A549 (cell line): ENCODE measurements around the gene SETD4. TPM values are rescaled to one million over a fixed set of nuclear protein-coding genes. Genes with fewer than 3 reads are reported as not detected.

Experiments
- ATAC-seq, 2 experiments: fragments of 200-7000 bp in 1 of 2; fragments of >200 bp in 1 of 2; cut with Nextera tagmentation in 1 of 2; cut with Tn5 transposase in 1 of 2; 3 replicates each; pipeline versions ENCODE4 v1.8.0 to v1.9.1; 2018 to 2020; ENCODE audit warnings: mild to moderate bottlenecking in 1 of 2, moderate library complexity in 1 of 2
- CTCF ChIA-PET: fragments of 300-600 bp; sonication (Branson Sonifier 250); formaldehyde crosslinking; extraction: SDS; loops from one replicate; lab custom pipeline; 2021; ENCODE audit warnings: antibody characterized with exemption, inconsistent platforms; lab: Yijun Ruan, JAX
- POLR2A ChIA-PET: fragments of 350-600 bp; formaldehyde crosslinking; extraction: SDS; loops from one replicate; lab custom pipeline; 2021; ENCODE audit warnings: antibody characterized with exemption, inconsistent platforms; lab: Yijun Ruan, JAX
- DNase-seq, 2 experiments: peaks; one replicate each; pipeline versions ENCODE4 v3.0.0 to v3.0.0-alpha.2; 2011 to 2016; ENCODE audit warnings: low read depth in 1 of 2, low spot score in 1 of 2
- FAIRE-seq: peaks from 2 replicates; lab custom pipeline; 2011; peaks lifted over from hg19 to GRCh38; lab: Jason Lieb, UNC
- H3K27ac ChIP-seq, 2 experiments: fragments of >200 bp; sonication (Bioruptor Twin); formaldehyde crosslinking; 3 replicates each; pipeline ENCODE4 v1.5.1; 2016 to 2017
- H3K4me1 ChIP-seq: fragments of >200 bp; sonication (Bioruptor Twin); formaldehyde crosslinking; 3 replicates; pipeline ENCODE4 v1.6.1; 2016
- H3K4me2 ChIP-seq: fragments of >200 bp; sonication (Bioruptor Twin); formaldehyde crosslinking; 3 replicates; pipeline ENCODE4 v1.6.1; 2016
- H3K4me3 ChIP-seq: fragments of >200 bp; sonication (Bioruptor Twin); formaldehyde crosslinking; 3 replicates; pipeline ENCODE4 v1.5.1; 2016
- H3K9me3 ChIP-seq: fragments of >200 bp; sonication (Bioruptor Twin); formaldehyde crosslinking; 3 replicates; pipeline ENCODE4 v1.6.1; 2016
- BHLHE40 ChIP-seq: IDR thresholded peaks from 2 replicates; pipeline ENCODE4 v1.6.1; 2012; ENCODE audit warnings: low read depth, low read length, inconsistent platforms
- CEBPB ChIP-seq, 2 experiments: fragments of >200 bp in 1 of 2; sonication (Bioruptor Twin) in 1 of 2; formaldehyde crosslinking in 1 of 2; IDR thresholded peaks; 2 replicates each; pipeline ENCODE4 v1.6.1; 2012 to 2016
- EHF ChIP-seq: fragments of 250-450 bp; sonication (Bioruptor Pico); IDR thresholded peaks from 2 replicates; pipeline ENCODE4 v1.5.0; 2020; ENCODE audit warnings: mild to moderate bottlenecking
- HEYL ChIP-seq: fragments of 250-450 bp; sonication (Bioruptor Pico); IDR thresholded peaks from 2 replicates; pipeline ENCODE4 v1.8.0; 2021; ENCODE audit warnings: mild to moderate bottlenecking, moderate library complexity
- KDM1A ChIP-seq: fragments of 200-600 bp; sonication (generic); IDR thresholded peaks from 2 replicates; pipeline ENCODE4 v1.6.1; 2016; ENCODE audit warnings: low read depth, mild to moderate bottlenecking
- PHF8 ChIP-seq: fragments of 200-600 bp; sonication (generic); IDR thresholded peaks from 2 replicates; pipeline ENCODE4 v1.6.1; 2016; ENCODE audit warnings: low read depth, mild to moderate bottlenecking, antibody characterized with exemption, moderate library complexity, borderline replicate concordance
- POLR2A ChIP-seq: IDR thresholded peaks from 2 replicates; pipeline ENCODE4 v1.6.1; 2012; ENCODE audit warnings: mild to moderate bottlenecking, low read length
- RARB ChIP-seq: fragments of 250-450 bp; sonication (Bioruptor Pico); IDR thresholded peaks from 2 replicates; pipeline ENCODE4 v1.8.0; 2021; ENCODE audit warnings: mild to moderate bottlenecking, moderate library complexity
- ZC3H11A ChIP-seq: fragments of 450-650 bp; IDR thresholded peaks from 2 replicates; pipeline ENCODE4 v1.6.1; 2014; ENCODE audit warnings: antibody characterized with exemption, mild to moderate bottlenecking
- WGBS: methylation state at CpG from one replicate; pipeline ENCODE4 v1.1.6; 2017; ENCODE audit errors: missing lambda C conversion rate; 5-methylcytosine and 5-hydroxymethylcytosine counted together
- polyA plus RNA-seq, 4 experiments: library from polyadenylated mRNA; depleted of rRNA in 3 of 4; stranded (reverse); fragments of >200 nt; fragmentation: RNase III in 1 of 4; extraction: RNeasy Plus Mini Kit Qiagen cat#74134 plus additional on column Dnase treatment in 1 of 4; gene quantifications; 2 replicates in 3 of 4; 3 replicates in 1 of 4; pipeline ENCODE4 v1.2.3, GENCODE V29; 2011 to 2017
- TF ChIP-seq, protein P1 (sequence below): fragments of 450-650 bp; IDR thresholded peaks from 2 replicates; pipeline ENCODE4 v1.6.1; 2014; ENCODE audit warnings: antibody characterized with exemption
- TF ChIP-seq, protein P2 (sequence below): fragments of 200-600 bp; sonication (generic); IDR thresholded peaks from 2 replicates; pipeline ENCODE4 v1.6.1; 2016; ENCODE audit warnings: antibody characterized with exemption, mild to moderate bottlenecking, moderate library complexity
- TF ChIP-seq, protein P3 (sequence below): fragments of >200 bp; sonication (Bioruptor Twin); formaldehyde crosslinking; IDR thresholded peaks from 3 replicates; pipeline ENCODE4 v1.6.1; 2016
- TF ChIP-seq, protein P4 (sequence below): fragments of 250-450 bp; sonication (Bioruptor Pico); IDR thresholded peaks from 2 replicates; pipeline ENCODE4 v1.5.0; 2021; ENCODE audit warnings: mild to moderate bottlenecking, moderate library complexity, borderline replicate concordance
- TF ChIP-seq, protein P5 (sequence below): fragments of 150-350 bp; IDR thresholded peaks from 2 replicates; pipeline ENCODE4 v1.6.1; 2014; ENCODE audit warnings: low read depth, mild to moderate bottlenecking, low read length

Gene SETD4
- polyA plus RNA-seq, 2 of the 4 experiments (the other 2 are of a cell fraction) = 10.3 to 17.1 TPM

DNA sequence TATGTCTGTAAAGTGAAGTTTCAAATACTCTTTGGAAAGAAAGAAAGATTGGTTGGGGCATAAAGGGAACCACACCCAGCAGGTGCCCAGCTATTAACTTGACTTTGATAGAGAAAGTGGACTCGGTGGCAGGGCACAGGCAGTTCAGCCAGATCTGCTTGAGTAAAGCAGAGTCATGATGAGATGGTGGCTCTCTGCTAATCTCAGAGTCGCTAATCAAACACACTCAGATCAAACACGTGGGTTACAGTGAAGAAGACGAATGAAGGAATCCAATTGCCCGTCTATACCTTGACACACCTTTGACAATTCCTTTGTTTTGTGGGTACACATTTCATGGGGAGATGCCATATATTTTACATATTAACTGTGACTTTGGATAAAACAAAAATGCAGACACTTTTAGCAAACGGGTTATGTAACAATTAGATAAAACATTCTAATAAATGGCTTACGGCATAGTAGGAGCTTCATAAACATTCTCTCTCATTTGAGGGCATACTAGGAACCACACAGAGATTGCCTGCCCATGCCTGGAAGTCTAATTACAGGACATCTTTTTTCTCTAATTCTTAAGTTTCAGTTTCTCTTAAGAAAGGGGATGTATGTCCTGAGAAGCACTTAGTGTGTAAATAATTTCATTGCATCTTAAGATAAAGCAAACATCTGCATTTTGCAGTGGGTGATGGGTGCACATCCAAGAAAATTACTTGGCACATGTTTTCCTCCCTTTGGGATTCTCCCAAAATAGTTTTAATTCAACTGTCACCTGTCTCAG lies 16.7 kb upstream of the SETD4 start:
- Histone ChIP-seq H3K4me2 (0 out of 3 replicates have a peak overlapping the region, but pooled peaks have one; percentile 7), H3K9me3 (no peaks in the 10 kb centered on the region), H3K27ac (no peak overlapping the region), H3K4me3 (no peak overlapping the region), H3K4me1 (peaks cover 22% of the 10 kb centered on the region; the same call in 2 of the 3 replicates)
- WGBS = 52% methylated on average over 7 of the region's 7 CpGs
- peak in 1 of 2 experiments; percentile 43; a peak in 2 of 6 replicates for ATAC-seq
- CTCF ChIA-PET = interaction anchor here (0.7 to 1.6 kb wide), 4 partner anchors 8 to 128 kb away, joined by 3 to 6 read pairs (median 4); no protein-coding TSS in a partner anchor
- peak in 1 of 2 experiments; percentile 41 for DNase-seq
- no peak for FAIRE-seq
- POLR2A ChIA-PET = interaction anchor here (1.2 kb wide), 1 partner anchor 8 kb away, joined by 4 read pairs; no protein-coding TSS in a partner anchor
- TF ChIP-seq, protein P1, sequence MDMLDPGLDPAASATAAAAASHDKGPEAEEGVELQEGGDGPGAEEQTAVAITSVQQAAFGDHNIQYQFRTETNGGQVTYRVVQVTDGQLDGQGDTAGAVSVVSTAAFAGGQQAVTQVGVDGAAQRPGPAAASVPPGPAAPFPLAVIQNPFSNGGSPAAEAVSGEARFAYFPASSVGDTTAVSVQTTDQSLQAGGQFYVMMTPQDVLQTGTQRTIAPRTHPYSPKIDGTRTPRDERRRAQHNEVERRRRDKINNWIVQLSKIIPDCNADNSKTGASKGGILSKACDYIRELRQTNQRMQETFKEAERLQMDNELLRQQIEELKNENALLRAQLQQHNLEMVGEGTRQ = no peak

DNA sequence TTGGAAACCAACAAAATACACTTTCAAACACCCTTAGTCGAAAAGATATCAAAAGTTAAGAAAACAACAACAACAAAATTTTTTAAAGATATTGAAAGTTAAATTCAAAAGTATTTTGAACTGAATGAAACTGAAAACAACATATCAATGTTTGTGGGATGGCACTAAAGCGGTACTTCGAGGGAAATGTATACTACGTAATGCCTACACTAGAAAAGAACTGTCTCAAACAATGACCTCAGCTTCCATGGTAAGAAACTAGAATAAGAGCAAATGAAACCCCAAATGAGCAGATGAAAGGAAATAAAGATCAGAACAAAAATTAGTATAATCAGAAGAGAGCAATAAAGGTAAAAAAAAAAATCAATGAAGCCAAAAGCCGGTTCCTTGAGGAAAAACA lies 15.6 kb upstream of the SETD4 start:
- Histone ChIP-seq H3K27ac (no peak overlapping the region), H3K4me2 (no peak overlapping the region), H3K9me3 (no peaks in the 10 kb centered on the region), H3K4me3 (no peak overlapping the region), H3K4me1 (peaks cover 33% of the 10 kb centered on the region)
- ChIA-PET POLR2A (no interaction called here), CTCF (interaction anchor here (0.7 kb wide), 1 partner anchor 9 kb away, joined by 3 read pairs; no protein-coding TSS in a partner anchor)
- no peak for FAIRE-seq
- WGBS = 83% methylated on average over 5 of the region's 5 CpGs
- ATAC-seq = no peak
- DNase-seq = no peak
- TF ChIP-seq, protein P2, sequence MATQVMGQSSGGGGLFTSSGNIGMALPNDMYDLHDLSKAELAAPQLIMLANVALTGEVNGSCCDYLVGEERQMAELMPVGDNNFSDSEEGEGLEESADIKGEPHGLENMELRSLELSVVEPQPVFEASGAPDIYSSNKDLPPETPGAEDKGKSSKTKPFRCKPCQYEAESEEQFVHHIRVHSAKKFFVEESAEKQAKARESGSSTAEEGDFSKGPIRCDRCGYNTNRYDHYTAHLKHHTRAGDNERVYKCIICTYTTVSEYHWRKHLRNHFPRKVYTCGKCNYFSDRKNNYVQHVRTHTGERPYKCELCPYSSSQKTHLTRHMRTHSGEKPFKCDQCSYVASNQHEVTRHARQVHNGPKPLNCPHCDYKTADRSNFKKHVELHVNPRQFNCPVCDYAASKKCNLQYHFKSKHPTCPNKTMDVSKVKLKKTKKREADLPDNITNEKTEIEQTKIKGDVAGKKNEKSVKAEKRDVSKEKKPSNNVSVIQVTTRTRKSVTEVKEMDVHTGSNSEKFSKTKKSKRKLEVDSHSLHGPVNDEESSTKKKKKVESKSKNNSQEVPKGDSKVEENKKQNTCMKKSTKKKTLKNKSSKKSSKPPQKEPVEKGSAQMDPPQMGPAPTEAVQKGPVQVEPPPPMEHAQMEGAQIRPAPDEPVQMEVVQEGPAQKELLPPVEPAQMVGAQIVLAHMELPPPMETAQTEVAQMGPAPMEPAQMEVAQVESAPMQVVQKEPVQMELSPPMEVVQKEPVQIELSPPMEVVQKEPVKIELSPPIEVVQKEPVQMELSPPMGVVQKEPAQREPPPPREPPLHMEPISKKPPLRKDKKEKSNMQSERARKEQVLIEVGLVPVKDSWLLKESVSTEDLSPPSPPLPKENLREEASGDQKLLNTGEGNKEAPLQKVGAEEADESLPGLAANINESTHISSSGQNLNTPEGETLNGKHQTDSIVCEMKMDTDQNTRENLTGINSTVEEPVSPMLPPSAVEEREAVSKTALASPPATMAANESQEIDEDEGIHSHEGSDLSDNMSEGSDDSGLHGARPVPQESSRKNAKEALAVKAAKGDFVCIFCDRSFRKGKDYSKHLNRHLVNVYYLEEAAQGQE = no peak
- TF ChIP-seq RARB (CRISPR knock-in tag) (no peak), HEYL (no peak), KDM1A (no peak), CEBPB (IDR thresholded peaks at IDR 0.05) (no peak), PHF8 (no peak), BHLHE40 (no peak), EHF (CRISPR knock-in tag) (no peak), POLR2A (no peak), ZC3H11A (no peak)
- TF ChIP-seq, protein P3, sequence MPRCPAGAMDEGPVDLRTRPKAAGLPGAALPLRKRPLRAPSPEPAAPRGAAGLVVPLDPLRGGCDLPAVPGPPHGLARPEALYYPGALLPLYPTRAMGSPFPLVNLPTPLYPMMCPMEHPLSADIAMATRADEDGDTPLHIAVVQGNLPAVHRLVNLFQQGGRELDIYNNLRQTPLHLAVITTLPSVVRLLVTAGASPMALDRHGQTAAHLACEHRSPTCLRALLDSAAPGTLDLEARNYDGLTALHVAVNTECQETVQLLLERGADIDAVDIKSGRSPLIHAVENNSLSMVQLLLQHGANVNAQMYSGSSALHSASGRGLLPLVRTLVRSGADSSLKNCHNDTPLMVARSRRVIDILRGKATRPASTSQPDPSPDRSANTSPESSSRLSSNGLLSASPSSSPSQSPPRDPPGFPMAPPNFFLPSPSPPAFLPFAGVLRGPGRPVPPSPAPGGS = no peak
- TF ChIP-seq, protein P4, sequence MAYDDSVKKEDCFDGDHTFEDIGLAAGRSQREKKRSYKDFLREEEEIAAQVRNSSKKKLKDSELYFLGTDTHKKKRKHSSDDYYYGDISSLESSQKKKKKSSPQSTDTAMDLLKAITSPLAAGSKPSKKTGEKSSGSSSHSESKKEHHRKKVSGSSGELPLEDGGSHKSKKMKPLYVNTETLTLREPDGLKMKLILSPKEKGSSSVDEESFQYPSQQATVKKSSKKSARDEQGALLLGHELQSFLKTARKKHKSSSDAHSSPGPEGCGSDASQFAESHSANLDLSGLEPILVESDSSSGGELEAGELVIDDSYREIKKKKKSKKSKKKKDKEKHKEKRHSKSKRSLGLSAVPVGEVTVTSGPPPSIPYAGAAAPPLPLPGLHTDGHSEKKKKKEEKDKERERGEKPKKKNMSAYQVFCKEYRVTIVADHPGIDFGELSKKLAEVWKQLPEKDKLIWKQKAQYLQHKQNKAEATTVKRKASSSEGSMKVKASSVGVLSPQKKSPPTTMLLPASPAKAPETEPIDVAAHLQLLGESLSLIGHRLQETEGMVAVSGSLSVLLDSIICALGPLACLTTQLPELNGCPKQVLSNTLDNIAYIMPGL (CRISPR knock-in tag) = no peak
- TF ChIP-seq, protein P5, sequence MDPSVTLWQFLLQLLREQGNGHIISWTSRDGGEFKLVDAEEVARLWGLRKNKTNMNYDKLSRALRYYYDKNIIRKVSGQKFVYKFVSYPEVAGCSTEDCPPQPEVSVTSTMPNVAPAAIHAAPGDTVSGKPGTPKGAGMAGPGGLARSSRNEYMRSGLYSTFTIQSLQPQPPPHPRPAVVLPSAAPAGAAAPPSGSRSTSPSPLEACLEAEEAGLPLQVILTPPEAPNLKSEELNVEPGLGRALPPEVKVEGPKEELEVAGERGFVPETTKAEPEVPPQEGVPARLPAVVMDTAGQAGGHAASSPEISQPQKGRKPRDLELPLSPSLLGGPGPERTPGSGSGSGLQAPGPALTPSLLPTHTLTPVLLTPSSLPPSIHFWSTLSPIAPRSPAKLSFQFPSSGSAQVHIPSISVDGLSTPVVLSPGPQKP = no peak
